ENCODE data around the gene ZNF726. TPM values are rescaled to one million over a fixed set of nuclear protein-coding genes. Genes with fewer than 3 reads are reported as not detected.

The ZNF726 gene
- total and polyA plus RNA-seq, 2 experiments from 2014 or later, result 0.48 to 0.66 TPM

DNA sequence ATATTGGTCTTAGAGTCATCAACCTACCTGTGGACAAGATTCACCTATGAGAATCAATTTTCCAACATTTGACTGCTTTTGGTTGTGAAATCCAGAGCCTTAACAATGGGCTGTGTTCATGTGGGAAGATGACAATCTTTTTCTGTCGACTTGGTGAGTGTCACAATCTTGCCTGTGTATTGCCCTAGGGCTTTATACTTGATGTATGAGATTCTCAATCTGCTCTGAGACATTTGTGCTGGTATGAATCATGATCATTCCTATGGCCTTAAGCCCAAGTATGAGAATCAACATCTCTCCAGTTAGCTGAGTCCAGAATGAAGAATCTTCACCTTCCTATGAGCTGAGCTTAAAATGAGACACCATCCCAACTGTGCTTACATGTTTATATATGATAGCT, 68.7 kb downstream of the ZNF726 start:
- DNase-seq (ENCODE audit: low spot score), result no peak
- no peaks in the 10 kb centered on the region for H3K4me1 ChIP-seq (ENCODE audit: insufficient read depth)
- no peak for ATAC-seq
- Mint-ChIP-seq H3K4me1 (no peaks in the 10 kb centered on the region), H3K27ac (no peak overlapping the region), H3K9me3 (peaks cover 98% of the 10 kb centered on the region), H3K27me3 (ENCODE audit: insufficient read depth, low read depth, poor library complexity) (no peaks in the 10 kb centered on the region), H3K36me3 (ENCODE audit: low read depth) (peaks cover 12% of the 10 kb centered on the region; the same call in 2 of the 3 replicates), H3K4me3 (no peak overlapping the region)
- H3K36me3 ChIP-seq (ENCODE audit: insufficient read depth), result no peaks in the 10 kb centered on the region; the same call in 1 of the 2 replicates
- H3K79me2 ChIP-seq (replicated peaks; ENCODE audit: insufficient read depth), result no peaks in the 10 kb centered on the region
- no peak for TF ChIP-seq CREB1 (CRISPR knock-in tag; IDR thresholded peaks at IDR 0.05; ENCODE audit: low read depth)
- TF ChIP-seq, protein P1, sequence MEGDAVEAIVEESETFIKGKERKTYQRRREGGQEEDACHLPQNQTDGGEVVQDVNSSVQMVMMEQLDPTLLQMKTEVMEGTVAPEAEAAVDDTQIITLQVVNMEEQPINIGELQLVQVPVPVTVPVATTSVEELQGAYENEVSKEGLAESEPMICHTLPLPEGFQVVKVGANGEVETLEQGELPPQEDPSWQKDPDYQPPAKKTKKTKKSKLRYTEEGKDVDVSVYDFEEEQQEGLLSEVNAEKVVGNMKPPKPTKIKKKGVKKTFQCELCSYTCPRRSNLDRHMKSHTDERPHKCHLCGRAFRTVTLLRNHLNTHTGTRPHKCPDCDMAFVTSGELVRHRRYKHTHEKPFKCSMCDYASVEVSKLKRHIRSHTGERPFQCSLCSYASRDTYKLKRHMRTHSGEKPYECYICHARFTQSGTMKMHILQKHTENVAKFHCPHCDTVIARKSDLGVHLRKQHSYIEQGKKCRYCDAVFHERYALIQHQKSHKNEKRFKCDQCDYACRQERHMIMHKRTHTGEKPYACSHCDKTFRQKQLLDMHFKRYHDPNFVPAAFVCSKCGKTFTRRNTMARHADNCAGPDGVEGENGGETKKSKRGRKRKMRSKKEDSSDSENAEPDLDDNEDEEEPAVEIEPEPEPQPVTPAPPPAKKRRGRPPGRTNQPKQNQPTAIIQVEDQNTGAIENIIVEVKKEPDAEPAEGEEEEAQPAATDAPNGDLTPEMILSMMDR (conservative IDR thresholded peaks at IDR 0.05; ENCODE audit: low read depth in 2 of 2), result no peak
- TF ChIP-seq REST (IDR thresholded peaks at IDR 0.05; ENCODE audit: unreplicated experiment), result no peak
- TF ChIP-seq ZNF331 (CRISPR knock-in tag; IDR thresholded peaks at IDR 0.05; ENCODE audit: low read depth), result no peak
- TF ChIP-seq STAT1 (IDR thresholded peaks at IDR 0.05; ENCODE audit: unreplicated experiment), result no peak
- TF ChIP-seq EZH2phosphoT487 (IDR thresholded peaks at IDR 0.05; ENCODE audit: unreplicated experiment), result no peak
- no peak for TF ChIP-seq POLR2AphosphoS5 (IDR thresholded peaks at IDR 0.05; ENCODE audit: low read depth)
- no peak for TF ChIP-seq EZH2 (IDR thresholded peaks at IDR 0.05; ENCODE audit: low read depth, unreplicated experiment)
- no peak overlapping the region for H3K4me2 ChIP-seq
- H2AFZ ChIP-seq, result no peak overlapping the region
- no peaks in the 10 kb centered on the region for H3F3A ChIP-seq (replicated peaks; ENCODE audit: low read depth)
- no peak overlapping the region for H3K27ac ChIP-seq (ENCODE audit: low read depth)
- H3K27me3 ChIP-seq (ENCODE audit: insufficient read depth), result no peaks in the 10 kb centered on the region
- no peaks in the 10 kb centered on the region for H4K20me1 ChIP-seq (replicated peaks; ENCODE audit: insufficient read depth)
- no peak overlapping the region for H3K4me3 ChIP-seq
- no peaks in the 10 kb centered on the region for H3K9me2 ChIP-seq (ENCODE audit: insufficient read depth)

Other genes starting within 250 kb of the ZNF726 start
- 37.8 and 39.4 TPM in 2 replicates for gene ZNF675, start 227.7 kb upstream of the ZNF726 start, total RNA-seq (2014; rRNA removed; shearing (Covaris generic))
- gene ZNF675, start 227.7 kb upstream of the ZNF726 start, polyA plus RNA-seq (2016; fragmentation: Nextera tagmentation; extraction: Ambion mirVana), result 15.8 and 20.2 TPM in 2 replicates
- 16.8 and 25.1 TPM in 2 replicates for gene ZNF681, start 156.0 kb upstream of the ZNF726 start, total RNA-seq (2014; rRNA removed; shearing (Covaris generic))
- gene ZNF681, start 156.0 kb upstream of the ZNF726 start, polyA plus RNA-seq (2016; fragmentation: Nextera tagmentation; extraction: Ambion mirVana), result 8.4 and 9.4 TPM in 2 replicates
- gene ZNF254, start 172.3 kb downstream of the ZNF726 start, total RNA-seq (2014; rRNA removed; shearing (Covaris generic)), result 44.0 and 45.6 TPM in 2 replicates
- gene ZNF254, start 172.3 kb downstream of the ZNF726 start, polyA plus RNA-seq (2016; fragmentation: Nextera tagmentation; extraction: Ambion mirVana), result 13.1 and 14.4 TPM in 2 replicates

Measured in GM23338 (cell line).